Upper lobe of left lung (tissue), 6 donors: ENCODE measurements around the gene RNU6-9. TPM values are rescaled to one million over a fixed set of nuclear protein-coding genes. Genes with fewer than 3 reads are reported as not detected.
A peak's percentile ranks its signal among the peaks of the same experiment; 100 is the strongest.

Experiments used
- ATAC-seq, 2 donors: fragments of 200-7000 bp; cut with Tn5 transposase; one replicate each; pipeline ENCODE4 v1.9.1; 2022; ENCODE audit warnings: mild to moderate bottlenecking in 2 of 2, moderate library complexity in 2 of 2; ENCODE audit not compliant: low FRiP score in 2 of 2
- DNase-seq, 2 donors: peaks; one replicate each; pipeline ENCODE4 v3.0.0-alpha.2; 2019 to 2020
- H3K27ac ChIP-seq, 4 donors: fragments of 200-600 bp; sonication (generic); one replicate each; pipeline ENCODE4 v1.5.1; 2016 to 2019
- H3K27me3 ChIP-seq, 4 donors: fragments of 200-600 bp; sonication (generic); one replicate each; pipeline ENCODE4 v1.5.1; 2017 to 2019
- H3K36me3 ChIP-seq, 4 donors: fragments of 200-600 bp; sonication (generic); one replicate each; pipeline ENCODE4 v1.5.1; 2016 to 2019
- H3K4me1 ChIP-seq, 4 donors: fragments of 200-600 bp; sonication (generic); one replicate each; pipeline ENCODE4 v1.5.1; 2018 to 2019
- H3K4me3 ChIP-seq, 4 donors: fragments of 200-600 bp; sonication (generic); one replicate each; pipeline ENCODE4 v1.5.1; 2017 to 2019; ENCODE audit warnings: mild to moderate bottlenecking in 2 of 4, moderate library complexity in 1 of 4
- H3K9me3 ChIP-seq, 4 donors: fragments of 200-600 bp; sonication (generic); one replicate each; pipeline ENCODE4 v1.5.1; 2018 to 2019
- CTCF ChIP-seq, 6 experiments: fragments of 450-650 bp in 4 of 6; fragments of 200-600 bp in 2 of 6; sonication (generic) in 2 of 6; IDR thresholded peaks; one replicate each; pipeline ENCODE4 v1.5.1; 2016 to 2019; ENCODE audit warnings: antibody characterized with exemption in 6 of 6
- EP300 ChIP-seq, 4 donors: sonication (generic); formaldehyde crosslinking; IDR thresholded peaks; one replicate each; pipeline ENCODE4 v1.5.1; 2017; ENCODE audit warnings: antibody characterized with exemption in 4 of 4, control low read depth in 2 of 4
- POLR2A ChIP-seq, 4 donors: fragments of 450-650 bp; IDR thresholded peaks; one replicate each; pipeline ENCODE4 v1.5.1; 2016 to 2017; ENCODE audit warnings: antibody characterized with exemption in 4 of 4, mild to moderate bottlenecking in 2 of 4
- POLR2AphosphoS5 ChIP-seq, 2 donors: sonication (generic); formaldehyde crosslinking; IDR thresholded peaks; one replicate each; pipeline ENCODE4 v1.5.1; 2017; ENCODE audit warnings: antibody characterized with exemption in 2 of 2
- WGBS, 2 donors: methylation state at CpG; one replicate each; pipeline ENCODE4 v1.1.5; 2017 to 2018; 5-methylcytosine and 5-hydroxymethylcytosine counted together
- total RNA-seq, 6 donors: library from RNA; depleted of rRNA in 4 of 6; stranded (reverse); fragments of >200 nt in 4 of 6; gene quantifications; one replicate each; pipeline versions ENCODE4 v1.1.0 to v1.2.1, GENCODE V29; 2016 to 2021
- donor health status: DM: no; HTN: no; CAD: no; lungs with moderate emphysema.
- donor health status: DM: no; HTN: yes; CAD: no; lungs with severe emphysema.

The RNU6-9 gene
- total RNA-seq, 6 donors from 2014 or later, result not detected

DNA sequence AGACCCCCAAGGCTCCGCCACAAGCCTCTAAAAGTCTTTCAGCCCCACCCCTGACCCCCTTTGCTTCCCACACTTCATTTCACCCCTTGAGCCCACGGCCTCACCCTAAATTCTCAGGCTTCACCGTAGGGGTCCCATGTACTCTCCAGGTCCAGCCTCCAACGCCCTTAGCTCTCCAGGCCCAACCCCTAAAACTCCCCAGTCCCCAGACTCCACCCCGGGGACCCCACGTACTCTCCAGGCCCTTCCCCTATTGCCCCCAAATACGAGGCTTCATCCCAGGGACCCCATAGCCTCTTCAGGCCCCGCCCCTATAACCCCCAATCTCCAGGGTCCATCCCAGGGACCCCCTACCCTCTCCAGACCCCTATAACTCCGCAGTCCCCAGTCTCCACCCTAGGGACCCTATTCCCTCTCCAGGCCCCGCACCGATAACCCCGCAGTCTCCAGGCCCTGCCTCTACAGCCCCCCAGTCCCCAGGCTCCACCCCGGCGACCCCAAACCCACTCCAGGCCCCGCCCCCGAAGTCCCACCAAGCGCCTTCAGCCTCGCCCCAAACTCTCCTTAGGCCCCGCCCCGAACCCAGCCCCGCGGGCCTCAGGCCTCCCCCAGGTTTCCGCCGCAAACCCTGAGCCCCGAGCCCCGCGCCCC, 916 bp upstream of the RNU6-9 start:
- DNase-seq, result no peak
- H3K4me3 ChIP-seq, result peak overlapping the region; percentile 68 to 95 (median 80)
- no peaks in the 10 kb centered on the region for H3K9me3 ChIP-seq
- ATAC-seq, result no peak
- peaks cover 0 to 43% (median 23%) of the 10 kb centered on the region in 4 donors for H3K36me3 ChIP-seq
- TF ChIP-seq EP300 (IDR thresholded peaks at IDR 0.05), result no peak
- no peak for TF ChIP-seq POLR2A (IDR thresholded peaks at IDR 0.05)
- TF ChIP-seq CTCF (IDR thresholded peaks at IDR 0.05), result no peak
- no peak for TF ChIP-seq POLR2AphosphoS5 (IDR thresholded peaks at IDR 0.05)
- peak overlapping the region; percentile 89 to 95 (median 92) for H3K27ac ChIP-seq
- H3K27me3 ChIP-seq, result no peaks in the 10 kb centered on the region
- peaks cover 7 to 20% (median 18%) of the 10 kb centered on the region in 4 donors for H3K4me1 ChIP-seq
- 7 to 8% methylated on average over 20 to 27 of the region's 27 CpGs for WGBS, 2 donors

- H3K36me3 ChIP-seq, result peaks cover 0 to 33% (median 24%) of the 10 kb centered on the region in 4 donors
- DNase-seq, result peak in 1 of 2 donors; percentile 27
- 91 to 95% methylated on average over 9 to 10 of the region's 10 CpGs for WGBS, 2 donors
These were observed 3.1 kb downstream of the RNU6-9 start for GRCh38 chr19:896434-896833.

GRCh38 chr19:896999-897398, 3.7 kb downstream of the RNU6-9 start:
- Histone ChIP-seq H3K9me3 (no peaks in the 10 kb centered on the region), H3K4me3 (no peak overlapping the region), H3K27ac (no peak overlapping the region), H3K36me3 (peaks cover 0 to 39% (median 30%) of the 10 kb centered on the region in 4 donors), H3K27me3 (no peaks in the 10 kb centered on the region), H3K4me1 (peaks cover 1 to 10% (median 9%) of the 10 kb centered on the region in 4 donors)
- ATAC-seq, result no peak
- no peak for DNase-seq
- TF ChIP-seq POLR2A (IDR thresholded peaks at IDR 0.05), result no peak
- no peak for TF ChIP-seq POLR2AphosphoS5 (IDR thresholded peaks at IDR 0.05)
- TF ChIP-seq EP300 (IDR thresholded peaks at IDR 0.05), result no peak
- TF ChIP-seq CTCF (IDR thresholded peaks at IDR 0.05), result no peak
- 88 to 95% methylated on average over 11 of the region's 11 CpGs for WGBS, 2 donors

More at GRCh38 chr19:896434-896833, 3.1 kb downstream of the RNU6-9 start:
- no peaks in the 10 kb centered on the region for H3K27me3 ChIP-seq
- no peaks in the 10 kb centered on the region for H3K9me3 ChIP-seq
- TF ChIP-seq CTCF (IDR thresholded peaks at IDR 0.05) (no peak), POLR2A (IDR thresholded peaks at IDR 0.05) (no peak), POLR2AphosphoS5 (IDR thresholded peaks at IDR 0.05) (no peak), EP300 (IDR thresholded peaks at IDR 0.05) (no peak)
- ATAC-seq, result no peak
- peaks cover 3 to 14% (median 12%) of the 10 kb centered on the region in 4 donors for H3K4me1 ChIP-seq
- no peak overlapping the region for H3K4me3 ChIP-seq
- H3K27ac ChIP-seq, result no peak overlapping the region

- TF ChIP-seq POLR2A (IDR thresholded peaks at IDR 0.05), result no peak
- no peak for TF ChIP-seq CTCF (IDR thresholded peaks at IDR 0.05)
- no peak for TF ChIP-seq EP300 (IDR thresholded peaks at IDR 0.05)
- no peak for TF ChIP-seq POLR2AphosphoS5 (IDR thresholded peaks at IDR 0.05)
- Histone ChIP-seq H3K9me3 (no peaks in the 10 kb centered on the region), H3K27ac (no peak overlapping the region), H3K4me1 (peaks cover 0 to 5% (median 5%) of the 10 kb centered on the region in 4 donors), H3K27me3 (no peaks in the 10 kb centered on the region), H3K36me3 (peaks cover 0 to 41% (median 30%) of the 10 kb centered on the region in 4 donors), H3K4me3 (no peak overlapping the region)
- ATAC-seq, result no peak
- peak in 1 of 2 donors; percentile 77 for DNase-seq
- 95% methylated on average over 19 to 22 of the region's 26 CpGs for WGBS, 2 donors
These were observed 4.3 kb downstream of the RNU6-9 start for GRCh38 chr19:897442-898039.
